ENCODE measurements around the gene ZNF444. TPM values are rescaled to one million over a fixed set of nuclear protein-coding genes. Genes with fewer than 3 reads are reported as not detected.

The ZNF444 gene
- total RNA-seq, 2 donors from 2014 or later: 20.5 to 50.9 TPM

DNA sequence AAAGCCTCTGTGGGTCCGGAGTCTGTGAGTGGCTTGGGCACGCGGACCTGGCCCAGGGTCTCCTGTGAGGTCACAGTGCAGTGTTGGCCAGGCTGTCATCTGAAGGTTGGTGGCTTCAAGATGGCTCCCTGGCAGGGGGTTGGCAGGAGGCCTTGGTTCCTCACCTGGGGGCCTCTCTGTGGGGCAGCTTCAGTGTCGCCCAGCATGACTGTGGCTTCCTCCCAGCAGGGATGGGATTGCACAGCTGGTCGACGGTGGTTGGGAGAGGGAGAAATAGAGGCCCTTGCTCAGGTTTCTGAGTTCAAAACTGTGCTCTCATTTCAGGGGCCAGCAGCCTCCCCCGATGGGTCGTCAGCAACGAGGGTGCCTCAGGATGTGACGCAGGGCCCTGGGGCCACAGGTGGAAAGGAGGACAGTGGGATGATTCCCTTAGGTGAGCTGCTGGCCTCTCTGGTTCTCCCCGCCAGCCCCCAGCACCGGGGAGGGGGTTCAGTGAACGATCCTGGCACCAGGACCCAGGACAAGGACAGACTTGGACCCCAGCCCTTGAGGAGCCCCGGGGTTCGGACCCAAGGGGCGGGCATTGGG lies 17.2 kb downstream of the ZNF444 start:
- no peaks in the 10 kb centered on the region for H3K36me3 ChIP-seq
- H3K9ac ChIP-seq (ENCODE audit: low read depth in 2 of 2, low read length in 2 of 2): no peak overlapping the region
- no peak overlapping the region for H3K4me3 ChIP-seq
- TF ChIP-seq, protein P1, sequence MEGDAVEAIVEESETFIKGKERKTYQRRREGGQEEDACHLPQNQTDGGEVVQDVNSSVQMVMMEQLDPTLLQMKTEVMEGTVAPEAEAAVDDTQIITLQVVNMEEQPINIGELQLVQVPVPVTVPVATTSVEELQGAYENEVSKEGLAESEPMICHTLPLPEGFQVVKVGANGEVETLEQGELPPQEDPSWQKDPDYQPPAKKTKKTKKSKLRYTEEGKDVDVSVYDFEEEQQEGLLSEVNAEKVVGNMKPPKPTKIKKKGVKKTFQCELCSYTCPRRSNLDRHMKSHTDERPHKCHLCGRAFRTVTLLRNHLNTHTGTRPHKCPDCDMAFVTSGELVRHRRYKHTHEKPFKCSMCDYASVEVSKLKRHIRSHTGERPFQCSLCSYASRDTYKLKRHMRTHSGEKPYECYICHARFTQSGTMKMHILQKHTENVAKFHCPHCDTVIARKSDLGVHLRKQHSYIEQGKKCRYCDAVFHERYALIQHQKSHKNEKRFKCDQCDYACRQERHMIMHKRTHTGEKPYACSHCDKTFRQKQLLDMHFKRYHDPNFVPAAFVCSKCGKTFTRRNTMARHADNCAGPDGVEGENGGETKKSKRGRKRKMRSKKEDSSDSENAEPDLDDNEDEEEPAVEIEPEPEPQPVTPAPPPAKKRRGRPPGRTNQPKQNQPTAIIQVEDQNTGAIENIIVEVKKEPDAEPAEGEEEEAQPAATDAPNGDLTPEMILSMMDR (IDR thresholded peaks at IDR 0.05): no peak
- no peaks in the 10 kb centered on the region for H3K9me3 ChIP-seq
- intact Hi-C loops (cut with DNase I): no loop called here
- no peaks in the 10 kb centered on the region for H3K27me3 ChIP-seq
- no peak for DNase-seq
- H3K27ac ChIP-seq: no peak overlapping the region
- no peaks in the 10 kb centered on the region for H3K4me1 ChIP-seq

- no peaks in the 10 kb centered on the region for H3K4me1 ChIP-seq
- intact Hi-C loops (cut with DNase I): no loop called here
- H3K27me3 ChIP-seq: no peaks in the 10 kb centered on the region
- no peak overlapping the region for H3K4me3 ChIP-seq
- H3K27ac ChIP-seq: no peak overlapping the region
- DNase-seq: no peak
- TF ChIP-seq, protein P1 (IDR thresholded peaks at IDR 0.05): no peak
- H3K9me3 ChIP-seq: no peaks in the 10 kb centered on the region
- no peak overlapping the region for H3K9ac ChIP-seq (ENCODE audit: low read depth in 2 of 2, low read length in 2 of 2)
- no peaks in the 10 kb centered on the region for H3K36me3 ChIP-seq
These were observed 18.0 kb downstream of the ZNF444 start for GRCh38 chr19:56159009-56159559.

DNA sequence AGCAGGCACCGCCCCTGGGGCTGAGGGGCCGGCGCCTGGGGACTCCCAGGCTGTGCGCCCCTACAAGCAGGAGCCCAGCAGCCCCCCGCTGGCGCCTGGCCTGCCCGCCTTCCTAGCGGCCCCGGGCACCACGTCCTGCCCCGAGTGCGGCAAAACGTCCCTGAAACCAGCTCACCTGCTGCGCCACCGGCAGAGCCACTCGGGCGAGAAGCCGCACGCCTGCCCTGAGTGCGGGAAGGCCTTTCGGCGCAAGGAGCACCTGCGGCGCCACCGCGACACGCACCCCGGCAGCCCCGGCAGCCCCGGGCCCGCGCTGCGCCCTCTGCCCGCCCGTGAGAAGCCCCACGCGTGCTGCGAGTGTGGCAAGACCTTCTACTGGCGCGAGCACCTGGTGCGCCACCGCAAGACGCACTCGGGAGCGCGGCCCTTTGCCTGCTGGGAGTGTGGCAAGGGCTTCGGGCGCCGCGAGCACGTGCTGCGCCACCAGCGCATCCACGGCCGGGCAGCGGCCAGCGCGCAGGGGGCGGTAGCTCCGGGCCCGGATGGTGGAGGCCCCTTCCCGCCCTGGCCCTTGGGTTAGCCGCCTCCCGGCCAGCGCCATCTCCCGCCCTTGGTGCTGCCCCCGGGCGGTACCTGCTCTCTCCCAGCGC lies 18.7 kb downstream of the ZNF444 start:
- DNase-seq: no peak
- no peak overlapping the region for H3K9ac ChIP-seq (ENCODE audit: low read depth in 2 of 2, low read length in 2 of 2)
- H3K27ac ChIP-seq: no peak overlapping the region
- no peak overlapping the region for H3K4me3 ChIP-seq
- H3K36me3 ChIP-seq: no peaks in the 10 kb centered on the region
- TF ChIP-seq, protein P1 (IDR thresholded peaks at IDR 0.05): no peak
- intact Hi-C loops (cut with DNase I): no loop called here
- no peaks in the 10 kb centered on the region for H3K9me3 ChIP-seq
- H3K27me3 ChIP-seq: no peaks in the 10 kb centered on the region
- H3K4me1 ChIP-seq: no peaks in the 10 kb centered on the region

- intact Hi-C loops (cut with DNase I): no loop called here
- Histone ChIP-seq H3K36me3 (no peaks in the 10 kb centered on the region), H3K9me3 (no peaks in the 10 kb centered on the region), H3K9ac (ENCODE audit: low read depth in 2 of 2, low read length in 2 of 2) (no peak overlapping the region), H3K4me1 (no peaks in the 10 kb centered on the region), H3K4me3 (no peak overlapping the region), H3K27ac (no peak overlapping the region), H3K27me3 (no peaks in the 10 kb centered on the region)
- TF ChIP-seq, protein P1 (IDR thresholded peaks at IDR 0.05): no peak
- no peak for DNase-seq
These were observed 20.4 kb downstream of the ZNF444 start for GRCh38 chr19:56161534-56161933.

- Histone ChIP-seq H3K4me3 (no peak overlapping the region), H3K27me3 (no peaks in the 10 kb centered on the region), H3K9me3 (no peaks in the 10 kb centered on the region), H3K36me3 (no peaks in the 10 kb centered on the region), H3K9ac (ENCODE audit: low read depth in 2 of 2, low read length in 2 of 2) (no peak overlapping the region), H3K27ac (no peak overlapping the region), H3K4me1 (no peaks in the 10 kb centered on the region)
- no peak for DNase-seq
- TF ChIP-seq, protein P1 (IDR thresholded peaks at IDR 0.05): no peak
- intact Hi-C loops (cut with DNase I): no loop called here
These were observed 21.2 kb downstream of the ZNF444 start for GRCh38 chr19:56162258-56162657.
